ENCODE results near the gene ACTN3.

- TF ChIP-seq CTCF (IDR thresholded peaks at IDR 0.05), result no peak
- TF ChIP-seq POLR2A (IDR thresholded peaks at IDR 0.05), result no peak
These were observed 8.7 kb downstream of the ACTN3 start for GRCh38 chr11:66555416-66555815.

Measured in body of pancreas (tissue), 4 donors.